NCI-H69 (cell line): ENCODE measurements around the gene PDE6B.
"Not testable (repeated sequence)": the region's sequence is repeated elsewhere in the genome, so short reads cannot be mapped to it uniquely, and the experiment has no call there.

ENCODE experiments used
- DNase-seq: peaks from one replicate; lab custom pipeline; 2025; lab: John Stamatoyannopoulos, UW

PDE6B gene

GRCh38 chr4:624705-625590 lies at the start of gene PDE6B:
PDE6B (plus strand) TSS chr4:625573; CDS start chr4:625627, 54 bp downstream.
- no peak for DNase-seq

- DNase-seq = peak; percentile 31
Measured at GRCh38 chr4:576245-576821, 49.0 kb upstream of the PDE6B start, which contains the start of gene TMEM271. TMEM271 (minus strand) TSS chr4:576295; CDS start chr4:576062, 233 bp downstream.

- DNase-seq = peak; percentile 42
Measured at GRCh38 chr4:576991-577498, 48.3 kb upstream of the PDE6B start.

GRCh38 chr4:577499-578450 lies 47.6 kb upstream of the PDE6B start:
- DNase-seq = peak; percentile 67

- no peak for DNase-seq
Measured at GRCh38 chr4:578451-579443, 46.6 kb upstream of the PDE6B start.

- no peak for DNase-seq
Measured at GRCh38 chr4:579543-580175, 45.7 kb upstream of the PDE6B start.

GRCh38 chr4:581181-581580 lies 44.2 kb upstream of the PDE6B start:
- DNase-seq = no peak

GRCh38 chr4:581753-582361 lies 43.5 kb upstream of the PDE6B start:
- DNase-seq = no peak

GRCh38 chr4:583820-584219 lies 41.6 kb upstream of the PDE6B start:
- no peak for DNase-seq

GRCh38 chr4:587671-588350 lies 37.6 kb upstream of the PDE6B start:
- no peak for DNase-seq

GRCh38 chr4:588351-588849 lies 37.0 kb upstream of the PDE6B start:
- DNase-seq = no peak

GRCh38 chr4:589219-589963 lies 36.0 kb upstream of the PDE6B start:
- DNase-seq = no peak

GRCh38 chr4:590313-590841 lies 35.0 kb upstream of the PDE6B start:
- no peak for DNase-seq

- not testable (repeated sequence) for DNase-seq
Measured at GRCh38 chr4:592178-592577, 33.2 kb upstream of the PDE6B start.

GRCh38 chr4:592825-593520 lies 32.4 kb upstream of the PDE6B start:
- no peak for DNase-seq

- DNase-seq = no peak
Measured at GRCh38 chr4:598925-599324, 26.4 kb upstream of the PDE6B start.

GRCh38 chr4:600166-600565 lies 25.2 kb upstream of the PDE6B start:
- no peak for DNase-seq
